ENCODE measurements around the gene SLC25A10.

DNA sequence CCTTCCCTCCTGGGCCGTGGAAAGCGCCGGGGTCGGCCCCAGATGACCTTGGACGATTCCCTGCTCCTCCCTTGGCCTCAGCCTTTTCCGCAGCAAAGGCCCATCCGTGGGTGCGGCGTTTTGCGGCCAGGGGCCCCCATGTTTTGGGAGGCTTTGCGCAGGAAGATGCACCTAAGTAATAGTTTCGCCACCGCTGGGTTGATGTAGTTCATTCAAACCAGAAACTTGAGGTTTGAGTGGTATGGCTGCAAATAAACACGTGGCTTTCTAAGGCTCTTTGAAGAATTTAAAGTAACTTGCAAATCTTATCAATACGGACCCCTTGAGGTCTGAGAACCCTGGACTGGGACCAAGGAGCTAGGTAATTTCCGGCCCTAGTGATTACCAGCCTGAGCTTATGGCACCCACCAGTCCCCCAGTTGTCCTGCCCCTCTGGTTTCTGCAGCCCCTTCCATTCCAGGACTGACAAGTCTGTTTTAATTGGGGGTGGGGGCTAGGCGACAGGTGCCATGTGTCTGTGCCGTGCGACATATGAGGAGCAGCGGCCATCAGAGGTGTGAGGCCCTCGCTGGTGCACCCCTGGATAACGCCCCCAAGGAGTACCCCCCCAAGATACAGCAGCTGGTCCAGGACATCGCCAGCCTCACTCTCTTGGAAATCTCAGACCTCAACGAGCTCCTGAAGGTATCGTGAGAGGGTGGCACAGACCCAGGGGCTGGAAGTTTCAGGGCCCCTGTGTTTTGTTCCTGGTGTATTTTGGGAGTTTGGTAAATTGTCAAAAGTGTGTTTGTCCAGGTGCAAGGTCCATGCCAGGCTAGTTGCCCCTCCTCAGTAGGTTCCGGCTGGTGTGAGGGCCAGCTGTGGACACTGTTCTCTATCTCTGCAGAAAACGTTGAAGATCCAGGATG is 8.1 kb upstream of the SLC25A10 start:
- TF ChIP-seq TAF1 (IDR thresholded peaks at IDR 0.05; ENCODE audit: borderline replicate concordance, insufficient read depth, low read length) = no peak
- 0 out of 2 replicates have a peak, but pooled peaks have one; percentile 26 for TF ChIP-seq POLR2AphosphoS5 (IDR thresholded peaks at IDR 0.05; ENCODE audit: low read depth, low read length)
- TF ChIP-seq, protein P1, sequence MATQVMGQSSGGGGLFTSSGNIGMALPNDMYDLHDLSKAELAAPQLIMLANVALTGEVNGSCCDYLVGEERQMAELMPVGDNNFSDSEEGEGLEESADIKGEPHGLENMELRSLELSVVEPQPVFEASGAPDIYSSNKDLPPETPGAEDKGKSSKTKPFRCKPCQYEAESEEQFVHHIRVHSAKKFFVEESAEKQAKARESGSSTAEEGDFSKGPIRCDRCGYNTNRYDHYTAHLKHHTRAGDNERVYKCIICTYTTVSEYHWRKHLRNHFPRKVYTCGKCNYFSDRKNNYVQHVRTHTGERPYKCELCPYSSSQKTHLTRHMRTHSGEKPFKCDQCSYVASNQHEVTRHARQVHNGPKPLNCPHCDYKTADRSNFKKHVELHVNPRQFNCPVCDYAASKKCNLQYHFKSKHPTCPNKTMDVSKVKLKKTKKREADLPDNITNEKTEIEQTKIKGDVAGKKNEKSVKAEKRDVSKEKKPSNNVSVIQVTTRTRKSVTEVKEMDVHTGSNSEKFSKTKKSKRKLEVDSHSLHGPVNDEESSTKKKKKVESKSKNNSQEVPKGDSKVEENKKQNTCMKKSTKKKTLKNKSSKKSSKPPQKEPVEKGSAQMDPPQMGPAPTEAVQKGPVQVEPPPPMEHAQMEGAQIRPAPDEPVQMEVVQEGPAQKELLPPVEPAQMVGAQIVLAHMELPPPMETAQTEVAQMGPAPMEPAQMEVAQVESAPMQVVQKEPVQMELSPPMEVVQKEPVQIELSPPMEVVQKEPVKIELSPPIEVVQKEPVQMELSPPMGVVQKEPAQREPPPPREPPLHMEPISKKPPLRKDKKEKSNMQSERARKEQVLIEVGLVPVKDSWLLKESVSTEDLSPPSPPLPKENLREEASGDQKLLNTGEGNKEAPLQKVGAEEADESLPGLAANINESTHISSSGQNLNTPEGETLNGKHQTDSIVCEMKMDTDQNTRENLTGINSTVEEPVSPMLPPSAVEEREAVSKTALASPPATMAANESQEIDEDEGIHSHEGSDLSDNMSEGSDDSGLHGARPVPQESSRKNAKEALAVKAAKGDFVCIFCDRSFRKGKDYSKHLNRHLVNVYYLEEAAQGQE (IDR thresholded peaks at IDR 0.05; ENCODE audit: insufficient read depth in 1 of 2, low read depth in 2 of 2, low read length in 2 of 2) = no peak
